Nephron progenitor cell (in vitro differentiated cells): ENCODE measurements around the gene CREB3L2.

Experiments
- DNase-seq: peaks from one replicate; pipeline ENCODE4 v3.0.0; 2021
- H3K27ac Mint-ChIP-seq: 2 replicates; pipeline ENCODE4 v1.8.0; 2021; ENCODE audit warnings: mild to moderate bottlenecking, moderate library complexity, mixed read lengths
- H3K27me3 Mint-ChIP-seq: 2 replicates; pipeline ENCODE4 v1.8.0; 2021; ENCODE audit warnings: mild to moderate bottlenecking, low read depth, mixed read lengths; ENCODE audit not compliant: poor library complexity
- H3K36me3 Mint-ChIP-seq: 2 replicates; pipeline ENCODE4 v1.8.0; 2021; ENCODE audit warnings: low read depth, mixed read lengths
- H3K4me1 Mint-ChIP-seq: 2 replicates; pipeline ENCODE4 v1.8.0; 2021; ENCODE audit warnings: mixed read lengths
- H3K4me3 Mint-ChIP-seq: 2 replicates; pipeline ENCODE4 v1.8.0; 2021; ENCODE audit warnings: mild to moderate bottlenecking, moderate library complexity, mixed read lengths
- H3K9me3 Mint-ChIP-seq: 2 replicates; pipeline ENCODE4 v1.8.0; 2021; ENCODE audit warnings: mild to moderate bottlenecking, moderate library complexity, mixed read lengths
- CTCF ChIP-seq: fragments of 200-600 bp; sonication (generic); IDR thresholded peaks from 2 replicates; pipeline ENCODE4 v1.5.0; 2021; ENCODE audit warnings: antibody characterized with exemption

CREB3L2 gene

GRCh38 chr7:138033241-138033640 lies 31.4 kb upstream of the CREB3L2 start:
- Mint-ChIP-seq H3K4me1 (no peaks in the 10 kb centered on the region), H3K27ac (no peak overlapping the region), H3K27me3 (peaks cover 5% of the 10 kb centered on the region), H3K9me3 (peaks cover 28% of the 10 kb centered on the region), H3K4me3 (no peak overlapping the region), H3K36me3 (peaks cover 13% of the 10 kb centered on the region)
- TF ChIP-seq CTCF: no peak
- no peak for DNase-seq

- peaks cover 13% of the 10 kb centered on the region for H3K36me3 Mint-ChIP-seq
- H3K4me3 Mint-ChIP-seq: no peak overlapping the region
- no peak overlapping the region for H3K27ac Mint-ChIP-seq
- H3K27me3 Mint-ChIP-seq: peaks cover 5% of the 10 kb centered on the region
- DNase-seq: no peak
- peaks cover 26% of the 10 kb centered on the region for H3K9me3 Mint-ChIP-seq
- no peak for TF ChIP-seq CTCF
- no peaks in the 10 kb centered on the region for H3K4me1 Mint-ChIP-seq
Measured at GRCh38 chr7:138032770-138033169, 30.9 kb upstream of the CREB3L2 start.

- H3K27ac Mint-ChIP-seq: no peak overlapping the region
- H3K9me3 Mint-ChIP-seq: peaks cover 23% of the 10 kb centered on the region
- peaks cover 5% of the 10 kb centered on the region for H3K27me3 Mint-ChIP-seq
- DNase-seq: no peak
- H3K4me1 Mint-ChIP-seq: no peaks in the 10 kb centered on the region
- H3K36me3 Mint-ChIP-seq: peaks cover 13% of the 10 kb centered on the region
- TF ChIP-seq CTCF: no peak
- no peak overlapping the region for H3K4me3 Mint-ChIP-seq
Measured at GRCh38 chr7:138032186-138032585, 30.3 kb upstream of the CREB3L2 start.

- no peak overlapping the region for H3K27ac Mint-ChIP-seq
Measured at GRCh38 chr7:138030679-138031351, 28.9 kb upstream of the CREB3L2 start.

DNA sequence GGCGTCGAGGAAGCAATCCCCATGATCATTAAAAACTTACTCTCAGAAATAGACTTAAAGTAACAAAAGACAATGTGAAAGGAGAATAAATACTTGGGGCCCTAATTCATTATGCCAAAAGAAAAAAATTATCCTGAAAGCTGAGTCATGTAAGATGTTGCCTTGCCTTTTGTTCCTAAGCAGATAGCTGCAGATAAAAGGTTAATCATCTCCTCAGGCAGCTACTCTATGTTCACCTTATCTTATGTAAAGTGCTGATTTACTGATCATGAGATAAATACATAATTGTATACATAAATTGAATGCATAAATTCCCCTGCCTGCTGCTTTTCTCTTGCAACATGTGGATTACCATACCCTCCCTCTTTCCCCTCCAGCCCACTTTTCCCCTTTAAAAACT lies 28.1 kb upstream of the CREB3L2 start:
- H3K27ac Mint-ChIP-seq: no peak overlapping the region
- H3K9me3 Mint-ChIP-seq: peaks cover 26% of the 10 kb centered on the region
- DNase-seq: no peak
- H3K27me3 Mint-ChIP-seq: peaks cover 5% of the 10 kb centered on the region
- no peaks in the 10 kb centered on the region for H3K4me1 Mint-ChIP-seq
- TF ChIP-seq CTCF: no peak
- H3K4me3 Mint-ChIP-seq: no peak overlapping the region
- peaks cover 5% of the 10 kb centered on the region for H3K36me3 Mint-ChIP-seq

More at GRCh38 chr7:138030679-138031351, 28.9 kb upstream of the CREB3L2 start:
- Mint-ChIP-seq H3K9me3 (peaks cover 25% of the 10 kb centered on the region), H3K4me3 (no peak overlapping the region), H3K36me3 (peaks cover 8% of the 10 kb centered on the region), H3K27me3 (peaks cover 5% of the 10 kb centered on the region), H3K4me1 (no peaks in the 10 kb centered on the region)
- DNase-seq: no peak
- no peak for TF ChIP-seq CTCF

- no peak for TF ChIP-seq CTCF
- peaks cover 24% of the 10 kb centered on the region for H3K9me3 Mint-ChIP-seq
- no peaks in the 10 kb centered on the region for H3K4me1 Mint-ChIP-seq
- peaks cover 2% of the 10 kb centered on the region for H3K27me3 Mint-ChIP-seq
- DNase-seq: no peak
- no peak overlapping the region for H3K4me3 Mint-ChIP-seq
- H3K36me3 Mint-ChIP-seq: no peaks in the 10 kb centered on the region
- peak overlapping the region; percentile 14 for H3K27ac Mint-ChIP-seq
Measured at GRCh38 chr7:138029126-138029525, 27.2 kb upstream of the CREB3L2 start.
